CD4-positive, alpha-beta memory T cell (primary cell): ENCODE data around the gene DNAJB1. TPM values are rescaled to one million over a fixed set of nuclear protein-coding genes. Genes with fewer than 3 reads are reported as not detected.

ENCODE experiments used
- CTCF ChIA-PET: fragments of 350-600 bp; sonication (Branson Sonifier 250); formaldehyde crosslinking; loops from one replicate; lab custom pipeline; 2021; ENCODE audit warnings: inconsistent platforms; ENCODE audit not compliant: partially characterized antibody; lab: Charles Lee
- POLR2A ChIA-PET: fragments of 350-600 bp; sonication (Branson Sonifier 250); formaldehyde crosslinking; loops from one replicate; lab custom pipeline; 2021; ENCODE audit not compliant: partially characterized antibody; lab: Charles Lee
- DNase-seq, 5 donors: peaks; one replicate each; pipeline versions ENCODE4 v3.0.0 to v3.0.0-alpha.2; 2020 to 2022; ENCODE audit warnings: mixed read lengths in 1 of 5
- H3K27ac ChIP-seq: one replicate; pipeline ENCODE4 v1.7.0; 2013; ENCODE audit warnings: low read depth, low read length
- H3K27me3 ChIP-seq: 2 replicates; pipeline ENCODE4 v1.7.0; 2013; ENCODE audit warnings: mild to moderate bottlenecking, low read length, moderate library complexity; ENCODE audit not compliant: insufficient read depth
- H3K36me3 ChIP-seq: 2 replicates; pipeline ENCODE4 v1.7.0; 2013; ENCODE audit warnings: mild to moderate bottlenecking, low read length, moderate library complexity; ENCODE audit not compliant: insufficient read depth
- H3K4me1 ChIP-seq: 2 replicates; pipeline ENCODE4 v1.7.0; 2013; ENCODE audit warnings: mild to moderate bottlenecking, low read length, moderate library complexity; ENCODE audit not compliant: insufficient read depth
- H3K4me3 ChIP-seq, 2 donors: one replicate each; pipeline ENCODE4 v1.7.0; 2013; ENCODE audit warnings: low read length in 2 of 2, mild to moderate bottlenecking in 1 of 2
- H3K9me3 ChIP-seq, 2 donors: one replicate each; pipeline ENCODE4 v1.7.0; 2013; ENCODE audit warnings: low read length in 2 of 2, control low read depth in 1 of 2; ENCODE audit not compliant: control insufficient read depth in 1 of 2
- H3K27ac Mint-ChIP-seq, 7 donors: one replicate each; pipeline ENCODE4 v1.8.0; 2020 to 2021; ENCODE audit warnings: mixed read lengths in 7 of 7, mild to moderate bottlenecking in 6 of 7, inconsistent platforms in 3 of 7, moderate library complexity in 3 of 7
- H3K27me3 Mint-ChIP-seq, 2 donors: one replicate each; pipeline ENCODE4 v1.8.0; 2020 to 2021; ENCODE audit warnings: mixed read lengths in 2 of 2
- H3K36me3 Mint-ChIP-seq, 2 donors: one replicate each; pipeline ENCODE4 v1.8.0; 2020 to 2021; ENCODE audit warnings: mixed read lengths in 2 of 2, inconsistent platforms in 1 of 2, mild to moderate bottlenecking in 1 of 2
- H3K4me1 Mint-ChIP-seq, 4 donors: one replicate each; pipeline ENCODE4 v1.8.0; 2020 to 2021; ENCODE audit warnings: mixed read lengths in 4 of 4, mild to moderate bottlenecking in 1 of 4
- H3K4me3 Mint-ChIP-seq, 8 donors: one replicate each; pipeline ENCODE4 v1.8.0; 2020 to 2021; ENCODE audit warnings: mixed read lengths in 8 of 8, mild to moderate bottlenecking in 7 of 8, moderate library complexity in 6 of 8, inconsistent platforms in 3 of 8
- H3K9me3 Mint-ChIP-seq, 8 donors: one replicate each; pipeline ENCODE4 v1.8.0; 2020 to 2021; ENCODE audit warnings: mixed read lengths in 8 of 8, mild to moderate bottlenecking in 5 of 8, inconsistent platforms in 3 of 8, moderate library complexity in 1 of 8
- intact Hi-C: fragments of 100-400 bp; cut with micrococcal nuclease; formaldehyde crosslinking; loops from one replicate; pipeline ENCODE4 v1.15.1; 2023
- polyA plus RNA-seq, 2 donors: library from polyadenylated mRNA; unstranded; fragments of 300-500 nt; fragmentation: Illumina TruSeq; gene quantifications; one replicate each; pipeline ENCODE4 v1.2.3, GENCODE V29; 2021
- total RNA-seq, 2 experiments: library from RNA; stranded (reverse); gene quantifications; one replicate each; pipeline ENCODE4 v1.2.3, GENCODE V29; 2021

The DNAJB1 gene
- total and polyA plus RNA-seq, 4 experiments from 2014 or later: 122 to 824 (median 223) TPM

DNA sequence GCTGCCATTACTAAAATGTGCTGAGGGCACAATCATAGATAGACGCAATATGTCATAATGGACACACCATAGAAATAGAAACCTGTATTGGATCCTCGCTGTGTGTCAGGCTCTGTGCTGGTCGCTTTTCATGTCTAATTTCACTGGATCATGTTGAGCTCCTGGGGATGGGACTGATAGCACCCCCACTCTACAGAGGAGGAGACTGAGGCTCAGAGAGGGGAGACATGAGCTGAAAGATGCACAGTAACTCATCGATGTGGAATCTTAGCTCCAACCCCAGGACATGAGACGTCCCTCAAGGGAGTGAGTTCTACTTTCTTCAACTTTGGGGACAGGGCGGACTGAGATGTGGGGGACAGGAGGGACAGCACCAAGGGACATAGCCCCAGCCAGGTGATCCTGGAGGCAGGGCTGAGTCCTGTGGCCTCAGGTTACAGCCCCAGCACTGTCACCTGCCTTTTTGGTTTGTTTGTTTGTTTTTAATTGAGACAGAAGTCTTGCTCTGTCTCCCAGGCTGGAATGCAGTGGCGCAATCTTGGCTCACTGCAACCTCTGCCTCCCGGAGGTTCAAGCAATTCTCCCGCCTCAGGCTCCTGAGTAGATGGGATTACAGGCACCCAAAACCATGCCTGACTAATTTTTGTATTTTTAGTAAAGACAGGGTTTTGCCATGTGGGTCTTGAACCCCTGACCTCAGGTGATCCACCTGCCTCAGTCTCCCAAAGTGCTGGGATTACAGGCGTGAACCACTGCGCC lies 15.7 kb downstream of the DNAJB1 start:
- H3K4me1 Mint-ChIP-seq: peaks cover 24 to 51% (median 32%) of the 10 kb centered on the region in 4 donors
- no peaks in the 10 kb centered on the region for H3K36me3 ChIP-seq
- H3K36me3 Mint-ChIP-seq: no peaks in the 10 kb centered on the region
- no peaks in the 10 kb centered on the region for H3K9me3 ChIP-seq
- H3K9me3 Mint-ChIP-seq: peaks cover 0 to 7% (median 0%) of the 10 kb centered on the region in 8 donors
- H3K27ac Mint-ChIP-seq: no peak overlapping the region
- intact Hi-C loops: no loop called here
- POLR2A ChIA-PET: interaction anchor here (26.0 kb wide), 1 partner anchor 23 kb away, joined by 1220 read pairs; the partner anchor contains the start of genes DNAJB1 and TECR
- no peaks in the 10 kb centered on the region for H3K27me3 ChIP-seq
- CTCF ChIA-PET: interaction anchor here (0.7 kb wide), 1 partner anchor 17 kb away, joined by 3 read pairs; no protein-coding TSS in a partner anchor
- H3K27me3 Mint-ChIP-seq: no peaks in the 10 kb centered on the region
- no peak overlapping the region for H3K4me3 Mint-ChIP-seq
- H3K4me1 ChIP-seq: peaks cover 30% of the 10 kb centered on the region
- no peak overlapping the region for H3K4me3 ChIP-seq
- DNase-seq: no peak
- no peak overlapping the region for H3K27ac ChIP-seq

DNA sequence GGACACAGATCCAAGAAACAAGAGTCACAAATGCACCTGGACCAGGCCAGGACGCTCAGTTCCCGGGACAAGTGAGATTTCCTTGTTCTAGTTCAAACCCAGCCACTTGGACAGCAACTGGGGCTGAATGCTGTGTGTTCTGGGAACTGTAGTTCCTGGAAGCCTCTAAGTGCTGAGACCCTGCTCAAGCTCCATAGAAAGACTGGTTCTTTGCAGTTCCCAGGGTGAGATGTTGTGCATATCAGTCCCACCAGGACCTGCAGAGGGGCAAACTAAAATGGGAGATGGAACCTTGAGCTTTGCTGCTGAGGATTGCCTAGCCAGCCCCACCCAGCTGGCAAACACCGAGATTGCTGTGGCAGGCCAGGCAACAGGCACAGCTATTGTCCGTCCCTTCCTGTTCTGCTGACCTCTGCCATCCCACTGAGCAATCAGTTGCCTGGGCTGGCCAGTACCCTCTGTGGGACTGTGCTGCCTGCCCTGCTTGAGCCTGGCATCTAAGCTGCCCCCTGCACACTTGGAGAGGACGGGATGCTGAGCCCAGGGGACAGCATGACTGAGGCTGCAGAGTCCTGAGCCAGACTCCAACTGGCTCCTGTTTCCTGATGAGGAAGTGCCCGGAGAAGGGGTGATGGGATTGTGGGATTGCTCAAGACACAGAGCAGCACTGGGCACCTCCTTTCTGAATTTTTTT lies 20.8 kb downstream of the DNAJB1 start:
- peaks cover 27% of the 10 kb centered on the region for H3K4me1 ChIP-seq
- no peak overlapping the region for H3K4me3 ChIP-seq
- no peaks in the 10 kb centered on the region for H3K27me3 Mint-ChIP-seq
- no peak overlapping the region for H3K27ac ChIP-seq
- H3K27ac Mint-ChIP-seq: peak overlapping the region in 3 of 7 donors; percentile 78 to 96 (median 79)
- no peaks in the 10 kb centered on the region for H3K27me3 ChIP-seq
- H3K4me3 Mint-ChIP-seq: peak overlapping the region; percentile 75 to 86 (median 82)
- H3K9me3 Mint-ChIP-seq: peaks cover 0 to 2% (median 0%) of the 10 kb centered on the region in 8 donors
- no peaks in the 10 kb centered on the region for H3K9me3 ChIP-seq
- peak in 1 of 5 donors; percentile 13 for DNase-seq
- H3K36me3 ChIP-seq: no peaks in the 10 kb centered on the region
- ChIA-PET CTCF (interaction anchor here (2.8 to 3.4 kb wide), 4 partner anchors 8 to 59 kb away, joined by 10 to 35 read pairs (median 18); no protein-coding TSS in a partner anchor), POLR2A (interaction anchor here (0.6 to 26.0 kb wide), 7 partner anchors 9 to 222 kb away, joined by 3 to 1220 read pairs (median 3); partner anchors contain the start of genes DNAJB1 and TECR)
- peaks cover 6 to 10% of the 10 kb centered on the region in 2 donors for H3K36me3 Mint-ChIP-seq
- H3K4me1 Mint-ChIP-seq: peaks cover 21 to 42% (median 28%) of the 10 kb centered on the region in 4 donors
- intact Hi-C loops: no loop called here

- DNase-seq: no peak
- peaks cover 9 to 10% of the 10 kb centered on the region in 2 donors for H3K36me3 Mint-ChIP-seq
- POLR2A ChIA-PET: interaction anchor here (0.6 to 26.0 kb wide), 10 partner anchors 9 to 77 kb away, joined by 3 to 1220 read pairs (median 4); partner anchors contain the start of genes DNAJB1, NDUFB7 and TECR
- peaks cover 21 to 40% (median 28%) of the 10 kb centered on the region in 4 donors for H3K4me1 Mint-ChIP-seq
- Histone ChIP-seq H3K36me3 (no peaks in the 10 kb centered on the region), H3K4me3 (no peak overlapping the region), H3K27me3 (no peaks in the 10 kb centered on the region), H3K4me1 (peaks cover 27% of the 10 kb centered on the region), H3K27ac (no peak overlapping the region), H3K9me3 (no peaks in the 10 kb centered on the region)
- peak overlapping the region in 6 of 7 donors; percentile 63 to 96 (median 82) for H3K27ac Mint-ChIP-seq
- peak overlapping the region; percentile 75 to 86 (median 82) for H3K4me3 Mint-ChIP-seq
- H3K9me3 Mint-ChIP-seq: peaks cover 0 to 2% (median 0%) of the 10 kb centered on the region in 8 donors
- intact Hi-C loops: loop anchor here (1.0 kb wide), 1 partner anchor 8 kb away; no protein-coding TSS in a partner anchor
- CTCF ChIA-PET: interaction anchor here (1.1 to 3.1 kb wide), 5 partner anchors 9 to 634 kb away, joined by 3 to 35 read pairs (median 10); no protein-coding TSS in a partner anchor
- H3K27me3 Mint-ChIP-seq: no peaks in the 10 kb centered on the region
Observed at GRCh38 chr19:14496834-14497227, 21.4 kb downstream of the DNAJB1 start.

- intact Hi-C loops: loop anchor here (1.0 kb wide), 1 partner anchor 9 kb away; no protein-coding TSS in a partner anchor
- Mint-ChIP-seq H3K27ac (peak within 1 kb of the TSS; percentile 84 to 96 (median 90)), H3K36me3 (peaks cover 13 to 15% of the 10 kb centered on the region in 2 donors), H3K4me3 (peak within 1 kb of the TSS; percentile 84 to 92 (median 88)), H3K9me3 (peaks cover 0 to 2% (median 0%) of the 10 kb centered on the region in 8 donors), H3K27me3 (no peaks in the 10 kb centered on the region), H3K4me1 (peaks cover 23 to 40% (median 29%) of the 10 kb centered on the region in 4 donors)
- Histone ChIP-seq H3K27me3 (no peaks in the 10 kb centered on the region), H3K9me3 (no peaks in the 10 kb centered on the region), H3K4me3 (peak within 1 kb of the TSS; percentile 42 to 56), H3K27ac (peak within 1 kb of the TSS; percentile 63), H3K36me3 (no peaks in the 10 kb centered on the region), H3K4me1 (peaks cover 27% of the 10 kb centered on the region)
- ChIA-PET CTCF (interaction anchor here (1.1 to 3.1 kb wide), 6 partner anchors 9 to 634 kb away, joined by 3 to 35 read pairs (median 6); no protein-coding TSS in a partner anchor), POLR2A (interaction anchor here (0.6 to 26.0 kb wide), 16 partner anchors 10 to 330 kb away, joined by 3 to 1220 read pairs (median 4); partner anchors contain the start of genes DNAJB1, NDUFB7 and TECR)
- DNase-seq: peak; percentile 83 to 90 (median 85)
Observed at GRCh38 chr19:14496029-14496833, 22.0 kb downstream of the DNAJB1 start, which contains the start of gene GIPC1. GIPC1 (minus strand) TSS chr19:14496127; CDS start chr19:14482976, 13,151 bp downstream.

GRCh38 chr19:14495672-14496028 lies 22.5 kb downstream of the DNAJB1 start:
- peak overlapping the region; percentile 63 for H3K27ac ChIP-seq
- H3K27me3 ChIP-seq: no peaks in the 10 kb centered on the region
- POLR2A ChIA-PET: interaction anchor here (0.8 to 26.0 kb wide), 16 partner anchors 10 to 330 kb away, joined by 3 to 1220 read pairs (median 4); partner anchors contain the start of genes DNAJB1, NDUFB7 and TECR
- H3K9me3 ChIP-seq: no peaks in the 10 kb centered on the region
- peak overlapping the region; percentile 84 to 92 (median 88) for H3K4me3 Mint-ChIP-seq
- H3K27me3 Mint-ChIP-seq: no peaks in the 10 kb centered on the region
- intact Hi-C loops: loop anchor here (1.0 kb wide), 1 partner anchor 10 kb away; no protein-coding TSS in a partner anchor
- H3K36me3 ChIP-seq: no peaks in the 10 kb centered on the region
- H3K27ac Mint-ChIP-seq: peak overlapping the region; percentile 84 to 93 (median 89)
- H3K4me3 ChIP-seq: peak overlapping the region in 1 of 2 donors; percentile 56
- CTCF ChIA-PET: interaction anchor here (1.1 to 3.1 kb wide), 8 partner anchors 10 to 633 kb away, joined by 3 to 35 read pairs (median 6); no protein-coding TSS in a partner anchor
- peaks cover 23 to 40% (median 29%) of the 10 kb centered on the region in 4 donors for H3K4me1 Mint-ChIP-seq
- H3K36me3 Mint-ChIP-seq: peaks cover 13 to 15% of the 10 kb centered on the region in 2 donors
- H3K4me1 ChIP-seq: peaks cover 27% of the 10 kb centered on the region
- no peak for DNase-seq
- H3K9me3 Mint-ChIP-seq: peaks cover 0 to 2% (median 0%) of the 10 kb centered on the region in 8 donors
